RWPE2 (cell line): ENCODE results near the gene KCNN2.

Source experiments
- ATAC-seq: fragments of 200-7000 bp; cut with Tn5 transposase; 3 replicates; pipeline ENCODE4 v1.9.1; 2021; ENCODE audit warnings: low read depth
- DNase-seq: peaks from one replicate; pipeline ENCODE4 v3.0.0-alpha.2; 2020; ENCODE audit warnings: low spot score
- H3K27ac ChIP-seq: fragments of 450-650 bp; 2 replicates; pipeline ENCODE4 v1.5.1; 2017; ENCODE audit warnings: mild to moderate bottlenecking; ENCODE audit not compliant: poor library complexity, severe bottlenecking
- H3K27me3 ChIP-seq: fragments of 250-450 bp; sonication (Bioruptor Pico); 2 replicates; pipeline ENCODE4 v1.5.1; 2021; ENCODE audit warnings: mild to moderate bottlenecking, moderate library complexity; ENCODE audit not compliant: insufficient read depth, poor library complexity, severe bottlenecking
- H3K36me3 ChIP-seq: fragments of 250-450 bp; sonication (Bioruptor Pico); 2 replicates; pipeline ENCODE4 v1.5.1; 2020; ENCODE audit warnings: low read depth, mild to moderate bottlenecking, moderate library complexity
- H3K4me1 ChIP-seq: fragments of 250-450 bp; sonication (Bioruptor Pico); 2 replicates; pipeline ENCODE4 v1.5.1; 2021; ENCODE audit warnings: mild to moderate bottlenecking, moderate library complexity; ENCODE audit not compliant: insufficient read depth, poor library complexity, severe bottlenecking
- H3K4me3 ChIP-seq: fragments of 250-450 bp; sonication (Bioruptor Pico); 2 replicates; pipeline ENCODE4 v1.5.1; 2021; ENCODE audit warnings: mild to moderate bottlenecking, moderate library complexity; ENCODE audit not compliant: severe bottlenecking
- H3K9me3 ChIP-seq: fragments of 250-450 bp; sonication (Bioruptor Pico); 2 replicates; pipeline ENCODE4 v1.5.1; 2021; ENCODE audit warnings: mild to moderate bottlenecking, moderate library complexity; ENCODE audit not compliant: severe bottlenecking
- TF ChIP-seq, protein P1 (sequence below): fragments of 450-650 bp; IDR thresholded peaks from one replicate; pipeline ENCODE4 v1.5.1; 2017; ENCODE audit warnings: mild to moderate bottlenecking, moderate library complexity; ENCODE audit not compliant: poor library complexity, severe bottlenecking

Gene KCNN2

DNA sequence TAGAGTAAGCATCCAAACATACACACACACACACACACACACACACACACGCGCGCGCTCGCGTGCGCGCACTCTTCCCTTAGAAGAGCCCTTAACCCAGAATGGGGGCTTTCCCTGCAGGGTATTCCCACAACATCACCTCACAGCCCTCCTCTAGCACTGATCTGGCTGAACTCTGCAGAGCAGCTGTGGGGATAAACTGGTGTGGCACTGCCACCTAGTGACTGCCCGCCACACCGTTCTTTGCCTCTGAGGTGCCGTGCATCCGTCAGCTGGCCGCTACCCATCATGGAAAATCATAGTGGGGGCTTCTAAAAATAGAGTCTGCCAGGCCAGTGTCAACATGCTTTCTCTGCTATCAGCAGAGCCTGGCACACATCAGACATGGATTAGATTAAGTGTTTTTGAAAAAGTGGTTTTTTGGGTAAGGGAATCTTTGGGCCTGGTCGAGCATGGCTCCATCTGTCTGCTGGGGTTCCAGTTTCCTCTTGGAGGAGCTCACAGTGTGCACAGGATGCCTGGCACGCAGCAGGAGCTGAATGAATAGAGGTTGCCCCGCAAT, 88.1 kb downstream of the KCNN2 start:
- TF ChIP-seq, protein P1, sequence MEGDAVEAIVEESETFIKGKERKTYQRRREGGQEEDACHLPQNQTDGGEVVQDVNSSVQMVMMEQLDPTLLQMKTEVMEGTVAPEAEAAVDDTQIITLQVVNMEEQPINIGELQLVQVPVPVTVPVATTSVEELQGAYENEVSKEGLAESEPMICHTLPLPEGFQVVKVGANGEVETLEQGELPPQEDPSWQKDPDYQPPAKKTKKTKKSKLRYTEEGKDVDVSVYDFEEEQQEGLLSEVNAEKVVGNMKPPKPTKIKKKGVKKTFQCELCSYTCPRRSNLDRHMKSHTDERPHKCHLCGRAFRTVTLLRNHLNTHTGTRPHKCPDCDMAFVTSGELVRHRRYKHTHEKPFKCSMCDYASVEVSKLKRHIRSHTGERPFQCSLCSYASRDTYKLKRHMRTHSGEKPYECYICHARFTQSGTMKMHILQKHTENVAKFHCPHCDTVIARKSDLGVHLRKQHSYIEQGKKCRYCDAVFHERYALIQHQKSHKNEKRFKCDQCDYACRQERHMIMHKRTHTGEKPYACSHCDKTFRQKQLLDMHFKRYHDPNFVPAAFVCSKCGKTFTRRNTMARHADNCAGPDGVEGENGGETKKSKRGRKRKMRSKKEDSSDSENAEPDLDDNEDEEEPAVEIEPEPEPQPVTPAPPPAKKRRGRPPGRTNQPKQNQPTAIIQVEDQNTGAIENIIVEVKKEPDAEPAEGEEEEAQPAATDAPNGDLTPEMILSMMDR: peak; percentile 91
- no peak overlapping the region for H3K4me3 ChIP-seq
- no peak overlapping the region for H3K27ac ChIP-seq
- ATAC-seq (peak; percentile 97), DNase-seq (peak; percentile 65)
- no peaks in the 10 kb centered on the region for H3K36me3 ChIP-seq
- H3K27me3 ChIP-seq: peaks cover 22% of the 10 kb centered on the region
- H3K9me3 ChIP-seq: no peaks in the 10 kb centered on the region
- no peaks in the 10 kb centered on the region for H3K4me1 ChIP-seq

DNA sequence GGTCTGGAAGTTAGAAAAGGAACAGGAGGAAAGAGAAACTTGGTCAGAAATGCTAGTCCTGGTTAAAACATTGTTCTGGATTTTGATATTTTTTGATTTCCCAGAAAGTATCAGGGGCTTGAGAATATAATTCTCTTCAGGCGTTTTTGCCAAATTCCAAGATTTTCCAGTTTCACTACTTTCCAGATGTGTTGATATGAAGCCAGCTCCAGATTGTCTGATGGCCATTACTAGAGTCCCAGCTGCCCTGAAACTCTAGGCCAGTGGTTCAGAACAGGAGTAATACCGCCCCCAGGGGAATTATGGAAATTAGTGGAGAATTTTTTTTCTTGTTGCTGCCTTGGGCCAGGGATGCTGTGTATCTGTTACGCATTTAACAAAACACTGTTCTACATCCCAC, 88.6 kb downstream of the KCNN2 start:
- Histone ChIP-seq H3K27ac (no peak overlapping the region), H3K36me3 (no peaks in the 10 kb centered on the region), H3K9me3 (no peaks in the 10 kb centered on the region), H3K4me3 (no peak overlapping the region), H3K27me3 (peaks cover 20% of the 10 kb centered on the region), H3K4me1 (no peaks in the 10 kb centered on the region)
- no peak for ATAC-seq
- DNase-seq: no peak
- TF ChIP-seq, protein P1: peak; percentile 3

DNA sequence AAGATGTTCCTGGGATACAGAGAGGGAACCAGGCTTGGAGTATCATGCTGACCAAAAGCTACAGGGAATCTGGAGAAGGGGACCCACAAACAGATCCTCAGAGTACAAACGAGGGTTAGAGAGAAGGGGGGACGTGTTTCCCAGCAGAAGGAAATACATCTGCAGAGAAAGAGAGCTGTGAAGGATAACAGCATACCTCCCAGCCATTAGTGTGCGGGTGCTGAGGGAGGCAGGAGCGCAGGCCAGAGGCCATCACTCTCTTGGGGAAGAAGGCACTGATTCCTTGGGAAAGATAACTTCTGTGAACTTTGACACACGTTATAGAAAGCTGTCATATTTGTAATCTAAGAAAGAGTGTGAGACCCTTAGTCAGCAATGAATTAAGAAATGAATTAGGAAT, 96.9 kb downstream of the KCNN2 start:
- TF ChIP-seq, protein P1: no peak
- Histone ChIP-seq H3K36me3 (no peaks in the 10 kb centered on the region), H3K27ac (no peak overlapping the region), H3K9me3 (no peaks in the 10 kb centered on the region), H3K4me3 (no peak overlapping the region), H3K27me3 (peaks cover 10% of the 10 kb centered on the region), H3K4me1 (no peaks in the 10 kb centered on the region)
- ATAC-seq (no peak), DNase-seq (no peak)

DNA sequence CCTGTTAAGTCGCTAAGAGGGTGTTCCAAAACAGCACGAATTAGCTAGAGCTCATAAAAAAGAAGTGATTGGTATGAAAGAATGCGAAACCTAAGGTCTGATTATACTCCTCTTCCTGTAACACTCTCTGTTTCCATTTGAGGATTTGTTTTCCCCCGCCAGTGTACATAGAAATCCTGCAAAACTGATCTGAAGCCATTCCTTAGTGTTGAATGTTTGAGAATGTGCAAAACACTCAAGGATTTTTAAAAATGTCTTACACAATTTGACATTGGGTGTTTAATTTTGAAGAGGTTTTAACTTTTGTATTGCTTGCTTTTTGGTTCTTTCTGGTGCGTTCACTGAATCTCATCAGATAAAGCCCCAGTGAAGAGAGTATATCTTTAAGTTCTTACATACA, 105.3 kb downstream of the KCNN2 start:
- Histone ChIP-seq H3K4me1 (no peaks in the 10 kb centered on the region), H3K27me3 (peaks cover 4% of the 10 kb centered on the region), H3K27ac (no peak overlapping the region), H3K4me3 (no peak overlapping the region), H3K36me3 (no peaks in the 10 kb centered on the region), H3K9me3 (no peaks in the 10 kb centered on the region)
- TF ChIP-seq, protein P1: no peak
- DNase-seq (no peak), ATAC-seq (no peak)

DNA sequence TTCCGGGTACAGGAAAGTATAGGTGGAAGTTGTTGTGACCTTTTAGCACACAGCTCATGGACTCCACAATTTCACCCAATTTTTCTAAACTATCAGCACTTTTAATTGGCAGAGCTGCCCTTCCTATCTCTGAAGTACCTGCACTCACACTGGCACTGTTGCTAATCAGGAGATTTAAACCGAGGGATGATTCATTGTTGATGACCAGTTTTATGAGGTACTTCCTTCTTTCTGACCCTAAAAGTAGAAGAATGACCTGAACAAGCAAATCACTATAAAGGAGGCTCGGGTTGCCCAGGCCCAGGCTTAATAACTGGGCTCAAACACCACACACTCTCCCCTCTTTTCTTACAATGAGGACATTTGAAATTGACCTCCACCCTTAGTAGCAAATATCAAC, 105.9 kb downstream of the KCNN2 start:
- TF ChIP-seq, protein P1: no peak
- Histone ChIP-seq H3K27me3 (peaks cover 4% of the 10 kb centered on the region), H3K36me3 (no peaks in the 10 kb centered on the region), H3K9me3 (no peaks in the 10 kb centered on the region), H3K4me1 (no peaks in the 10 kb centered on the region), H3K27ac (no peak overlapping the region), H3K4me3 (no peak overlapping the region)
- DNase-seq (no peak), ATAC-seq (peak; percentile 57)
